Prostate gland (tissue), 2 donors: Measurements from ENCODE around the gene AP3D1. TPM values are rescaled to one million over a fixed set of nuclear protein-coding genes. Genes with fewer than 3 reads are reported as not detected.

Experiments used
- DNase-seq: peaks from one replicate; pipeline ENCODE4 v3.0.0-alpha.2; 2019; ENCODE audit warnings: low spot score
- H3K27ac ChIP-seq, 2 donors: fragments of 200-600 bp; sonication (generic); 2 replicates each; pipeline ENCODE4 v1.5.1; 2017 to 2019
- H3K27me3 ChIP-seq: fragments of 200-600 bp; sonication (generic); replicated peaks from 2 replicates; pipeline ENCODE4 v1.5.1; 2019; ENCODE audit not compliant: insufficient read depth
- H3K36me3 ChIP-seq, 2 donors: fragments of 200-600 bp; sonication (generic); 1 replicate in 1 of 2; 2 replicates in 1 of 2; pipeline versions ENCODE4 v1.5.1 to v1.8.1; 2017 to 2019
- H3K4me1 ChIP-seq: fragments of 200-600 bp; sonication (generic); replicated peaks from 2 replicates; pipeline ENCODE4 v1.5.1; 2019
- H3K4me3 ChIP-seq, 2 donors: fragments of 200-600 bp; sonication (generic); 2 replicates each; pipeline ENCODE4 v1.5.1; 2017 to 2019
- H3K9me3 ChIP-seq: fragments of 200-600 bp; sonication (generic); 2 replicates; pipeline ENCODE4 v1.5.1; 2017
- POLR2A ChIP-seq: fragments of 450-650 bp; IDR thresholded peaks from one replicate; pipeline ENCODE4 v1.6.1; 2016; ENCODE audit warnings: antibody characterized with exemption, mild to moderate bottlenecking
- POLR2AphosphoS5 ChIP-seq: sonication (generic); formaldehyde crosslinking; IDR thresholded peaks from one replicate; pipeline ENCODE4 v1.6.1; 2017; ENCODE audit warnings: antibody characterized with exemption
- WGBS: methylation state at CpG from one replicate; pipeline ENCODE4 v1.1.5; 2018; 5-methylcytosine and 5-hydroxymethylcytosine counted together
- intact Hi-C: fragments of 100-400 bp; cut with DNase I; formaldehyde crosslinking; loops from one replicate; pipeline ENCODE4 v1.14.2; 2022
- total RNA-seq, 2 donors: library from RNA; depleted of rRNA; stranded (reverse); fragments of >200 nt; gene quantifications; one replicate each; pipeline ENCODE4 v1.1.0, GENCODE V29; 2016
- TF ChIP-seq, protein P1 (sequence below), 4 experiments: fragments of 200-600 bp in 2 of 4; fragments of 450-650 bp in 2 of 4; sonication (generic) in 2 of 4; IDR thresholded peaks; 1 replicate in 3 of 4; 2 replicates in 1 of 4; pipeline ENCODE4 v1.5.1; 2016 to 2019; ENCODE audit warnings: antibody characterized with exemption in 4 of 4, mild to moderate bottlenecking in 2 of 4, moderate library complexity in 2 of 4

AP3D1 gene
- total RNA-seq, 2 donors from 2014 or later = 115 to 178 TPM

DNA sequence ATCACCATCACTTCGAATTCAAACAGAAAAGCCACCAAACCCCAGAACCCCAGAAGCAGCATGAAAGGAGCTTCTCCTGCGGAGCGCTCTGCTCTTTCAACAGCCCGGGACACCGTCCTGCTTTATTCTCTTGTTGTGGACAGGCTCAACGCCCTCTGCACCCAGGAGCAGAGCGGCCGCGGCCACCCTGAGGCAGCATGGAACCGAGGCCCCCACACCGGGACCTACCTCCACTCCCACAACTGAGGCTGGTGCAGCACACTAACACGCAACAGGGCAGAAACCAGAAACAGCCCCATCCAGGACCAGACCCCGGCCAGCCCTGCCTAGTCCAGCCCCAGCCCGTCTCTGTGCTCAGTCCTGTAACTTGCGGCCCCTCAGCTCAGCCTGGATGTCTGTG, 7.2 kb downstream of the AP3D1 start:
- H3K4me1 ChIP-seq = no peaks in the 10 kb centered on the region
- no peak for DNase-seq

DNA sequence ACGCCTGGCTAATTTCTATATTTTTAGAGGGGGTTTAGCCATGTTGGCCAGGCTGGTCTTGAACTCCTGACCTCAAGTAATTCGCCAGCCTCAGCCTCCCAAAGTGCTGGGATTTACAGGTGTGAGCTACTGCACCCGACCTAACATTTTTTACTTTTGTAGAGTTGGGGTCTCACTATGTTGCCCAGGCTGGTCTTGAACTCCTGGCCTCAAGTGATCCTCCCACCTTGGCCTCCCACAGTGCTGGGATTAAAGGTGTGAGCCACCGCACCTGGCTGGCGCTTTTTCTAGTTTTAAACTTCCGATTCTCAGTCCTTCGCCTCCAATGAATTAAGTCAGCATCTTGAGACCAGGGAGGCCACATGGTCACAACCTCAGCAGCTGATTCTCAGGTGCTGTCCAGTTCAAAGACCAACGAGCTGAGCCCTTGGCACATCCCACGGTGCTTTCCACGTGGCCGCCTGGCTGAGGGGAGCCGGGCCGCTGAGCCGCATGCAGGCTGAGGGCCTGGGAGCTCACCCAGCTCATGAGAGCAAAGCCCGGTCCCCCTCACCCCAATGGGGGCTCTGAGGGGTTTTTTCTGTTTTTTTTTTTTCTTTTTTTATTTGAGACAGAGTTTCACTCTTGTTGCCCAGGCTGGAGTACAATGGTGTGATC, 9.1 kb downstream of the AP3D1 start:
- Histone ChIP-seq H3K4me1 (no peaks in the 10 kb centered on the region), H3K9me3 (no peaks in the 10 kb centered on the region), H3K27me3 (no peaks in the 10 kb centered on the region), H3K27ac (no peak overlapping the region), H3K36me3 (peaks cover 0 to 4% of the 10 kb centered on the region in 2 donors), H3K4me3 (no peak overlapping the region)
- TF ChIP-seq POLR2AphosphoS5 = no peak
- TF ChIP-seq, protein P1, sequence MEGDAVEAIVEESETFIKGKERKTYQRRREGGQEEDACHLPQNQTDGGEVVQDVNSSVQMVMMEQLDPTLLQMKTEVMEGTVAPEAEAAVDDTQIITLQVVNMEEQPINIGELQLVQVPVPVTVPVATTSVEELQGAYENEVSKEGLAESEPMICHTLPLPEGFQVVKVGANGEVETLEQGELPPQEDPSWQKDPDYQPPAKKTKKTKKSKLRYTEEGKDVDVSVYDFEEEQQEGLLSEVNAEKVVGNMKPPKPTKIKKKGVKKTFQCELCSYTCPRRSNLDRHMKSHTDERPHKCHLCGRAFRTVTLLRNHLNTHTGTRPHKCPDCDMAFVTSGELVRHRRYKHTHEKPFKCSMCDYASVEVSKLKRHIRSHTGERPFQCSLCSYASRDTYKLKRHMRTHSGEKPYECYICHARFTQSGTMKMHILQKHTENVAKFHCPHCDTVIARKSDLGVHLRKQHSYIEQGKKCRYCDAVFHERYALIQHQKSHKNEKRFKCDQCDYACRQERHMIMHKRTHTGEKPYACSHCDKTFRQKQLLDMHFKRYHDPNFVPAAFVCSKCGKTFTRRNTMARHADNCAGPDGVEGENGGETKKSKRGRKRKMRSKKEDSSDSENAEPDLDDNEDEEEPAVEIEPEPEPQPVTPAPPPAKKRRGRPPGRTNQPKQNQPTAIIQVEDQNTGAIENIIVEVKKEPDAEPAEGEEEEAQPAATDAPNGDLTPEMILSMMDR (IDR thresholded peaks at IDR 0.05) = no peak
- TF ChIP-seq POLR2A = no peak
- intact Hi-C loops = no loop called here
- 96% methylated on average over 15 of the region's 15 CpGs for WGBS
- no peak for DNase-seq

More for the DNA sequence above, 7.2 kb downstream of the AP3D1 start:
- Histone ChIP-seq H3K4me3 (no peak overlapping the region), H3K27ac (no peak overlapping the region), H3K9me3 (no peaks in the 10 kb centered on the region), H3K27me3 (no peaks in the 10 kb centered on the region), H3K36me3 (no peaks in the 10 kb centered on the region)
- intact Hi-C loops = no loop called here
- TF ChIP-seq, protein P1 (IDR thresholded peaks at IDR 0.05) = no peak
- TF ChIP-seq POLR2A = no peak
- TF ChIP-seq POLR2AphosphoS5 = no peak
- WGBS = 93% methylated on average over 13 of the region's 15 CpGs

DNA sequence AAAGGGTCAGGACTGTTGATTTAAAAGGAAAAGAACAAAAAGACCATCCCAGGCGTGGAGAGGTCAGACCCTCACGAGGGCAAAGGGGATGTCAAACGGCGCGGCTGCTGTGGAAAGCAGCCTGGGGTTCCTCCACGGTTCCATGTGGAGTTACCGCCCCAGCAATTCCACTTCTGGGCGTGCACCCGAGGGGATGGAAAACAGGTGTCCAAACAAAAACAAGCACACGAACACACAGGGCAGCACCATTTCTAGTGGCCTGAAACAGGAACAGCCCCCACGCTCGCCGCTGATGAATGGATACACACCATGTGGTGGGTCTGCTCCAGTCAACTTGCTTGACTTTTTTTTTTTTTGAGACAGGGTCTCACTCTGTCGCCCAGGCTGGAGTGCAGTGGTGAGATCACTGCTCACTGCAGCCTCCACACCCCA, 11.2 kb downstream of the AP3D1 start:
- intact Hi-C loops = no loop called here
- WGBS = 89% methylated on average over 14 of the region's 14 CpGs
- H3K36me3 ChIP-seq = peaks cover 0 to 10% of the 10 kb centered on the region in 2 donors

DNA sequence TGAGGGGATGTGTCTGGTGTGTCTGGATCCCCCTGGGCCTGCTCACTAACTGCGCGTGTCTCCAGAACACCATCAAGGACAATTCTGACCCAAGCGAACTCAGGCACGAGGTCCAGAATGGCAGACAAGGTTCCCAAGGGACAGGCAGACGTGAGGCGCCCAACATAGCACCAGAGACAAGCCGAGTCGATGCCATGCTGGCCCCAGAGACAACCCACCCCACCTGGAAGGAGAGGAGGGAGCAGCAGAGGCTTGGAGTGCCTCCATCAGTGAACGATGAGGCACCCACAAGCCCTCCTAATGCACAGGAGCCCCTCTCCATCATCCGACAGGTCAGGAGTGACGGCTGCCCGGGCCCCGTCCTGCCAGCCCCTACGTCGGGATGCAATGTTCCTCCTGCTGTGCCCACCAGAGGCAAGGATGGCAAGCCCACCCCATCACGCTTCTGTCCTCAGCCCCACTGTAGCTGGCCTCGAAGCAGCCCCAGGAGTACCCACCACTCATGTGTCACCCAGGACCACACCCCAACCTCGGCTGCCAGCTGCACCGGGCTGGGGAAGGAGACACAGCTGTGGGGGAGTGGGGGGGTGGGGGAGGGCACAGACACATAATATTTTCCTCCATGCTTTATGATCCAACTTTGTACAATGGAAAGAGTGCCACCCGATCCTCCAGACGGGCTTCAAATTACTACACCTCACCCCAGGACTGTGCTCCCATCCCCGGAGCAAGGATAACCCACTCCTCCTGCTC, 11.8 kb downstream of the AP3D1 start:
- 89% methylated on average over 21 of the region's 22 CpGs for WGBS
- H3K27ac ChIP-seq = no peak overlapping the region
- H3K4me3 ChIP-seq = no peak overlapping the region
- no peaks in the 10 kb centered on the region for H3K4me1 ChIP-seq
- H3K9me3 ChIP-seq = no peaks in the 10 kb centered on the region
- no peaks in the 10 kb centered on the region for H3K27me3 ChIP-seq
- DNase-seq = no peak
- intact Hi-C loops = no loop called here
- TF ChIP-seq, protein P1 (IDR thresholded peaks at IDR 0.05) = no peak
- no peak for TF ChIP-seq POLR2A
- TF ChIP-seq POLR2AphosphoS5 = no peak
- peaks cover 0 to 10% of the 10 kb centered on the region in 2 donors for H3K36me3 ChIP-seq

More for the DNA sequence above, 11.2 kb downstream of the AP3D1 start:
- DNase-seq = no peak
- no peak for TF ChIP-seq POLR2AphosphoS5
- H3K27ac ChIP-seq = no peak overlapping the region
- no peak overlapping the region for H3K4me3 ChIP-seq
- no peaks in the 10 kb centered on the region for H3K27me3 ChIP-seq
- H3K9me3 ChIP-seq = no peaks in the 10 kb centered on the region
- H3K4me1 ChIP-seq = no peaks in the 10 kb centered on the region

DNA sequence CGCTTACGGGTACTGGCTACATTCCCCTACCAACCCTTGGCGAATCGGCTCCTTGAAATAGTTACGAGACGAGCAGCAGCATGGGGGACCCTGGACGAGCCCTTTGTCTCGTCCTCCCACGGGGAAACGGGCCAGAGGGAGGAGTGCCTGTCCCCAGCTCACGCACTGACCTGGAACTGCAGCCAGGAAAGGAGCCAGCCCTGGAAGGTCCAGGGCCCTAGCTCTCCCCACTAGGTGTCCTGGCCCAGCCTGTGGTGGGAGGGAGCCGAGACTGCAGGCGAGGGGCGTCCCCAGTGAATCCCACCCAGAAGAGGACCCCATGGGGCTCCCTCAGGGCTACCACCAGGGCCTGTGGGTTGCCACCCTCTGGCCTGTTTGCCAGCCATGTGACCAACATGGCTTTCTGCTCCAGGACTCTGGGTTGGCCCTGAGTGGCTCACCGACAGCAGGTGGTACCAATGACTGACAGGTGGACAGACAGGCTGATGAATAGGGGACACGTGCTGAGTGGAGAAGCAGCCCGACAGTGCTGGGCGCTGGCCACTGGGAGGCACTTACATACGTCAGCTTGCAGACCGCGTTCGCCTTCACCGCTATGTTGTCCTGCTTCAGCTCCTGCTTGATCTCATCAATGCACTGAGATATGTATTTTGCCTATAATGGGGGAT, 13.2 kb downstream of the AP3D1 start:
- DNase-seq = no peak
- Histone ChIP-seq H3K27me3 (no peaks in the 10 kb centered on the region), H3K4me1 (no peaks in the 10 kb centered on the region), H3K9me3 (no peaks in the 10 kb centered on the region), H3K27ac (no peak overlapping the region), H3K36me3 (peaks cover 0 to 10% of the 10 kb centered on the region in 2 donors), H3K4me3 (no peak overlapping the region)
- 68% methylated on average over 23 of the region's 23 CpGs for WGBS
- intact Hi-C loops = no loop called here
- TF ChIP-seq, protein P1 (IDR thresholded peaks at IDR 0.05) = no peak
- TF ChIP-seq POLR2AphosphoS5 (no peak), POLR2A (no peak)
